SU-DHL-6 (cell line): Measurements from ENCODE around the gene GALNT12.

Experiments used
- H2AFZ ChIP-seq: fragments of 200-600 bp; sonication (generic); 2 replicates; pipeline ENCODE4 v1.6.1; 2014; ENCODE audit warnings: low read depth, mild to moderate bottlenecking, moderate library complexity, mixed read lengths, antibody characterized with exemption, low read length; ENCODE audit not compliant: severe bottlenecking
- H3F3A ChIP-seq: fragments of 200-600 bp; shearing (Covaris generic); 2 replicates; pipeline ENCODE4 v1.6.0; 2016; ENCODE audit warnings: antibody characterized with exemption, mild to moderate bottlenecking; ENCODE audit not compliant: insufficient read depth
- H3K27ac ChIP-seq: fragments of 200-600 bp; sonication (generic); 2 replicates; pipeline ENCODE4 v1.5.1; 2016; ENCODE audit warnings: low read depth, mild to moderate bottlenecking, low read length, moderate library complexity, mixed read lengths
- H3K27me3 ChIP-seq: fragments of 200-600 bp; sonication (generic), shearing (Covaris generic); 2 replicates; pipeline ENCODE4 v1.6.0; 2014; ENCODE audit warnings: mild to moderate bottlenecking, low read length
- H3K36me3 ChIP-seq: fragments of 200-600 bp; sonication (generic); 2 replicates; pipeline ENCODE4 v1.6.1; 2014; ENCODE audit warnings: mild to moderate bottlenecking, low read length, mixed read lengths
- H3K4me2 ChIP-seq: fragments of 300-600, 200-600 bp; shearing (Covaris generic), sonication (generic); 2 replicates; pipeline ENCODE4 v1.6.0; 2014; ENCODE audit warnings: low read length, low read depth, mild to moderate bottlenecking; ENCODE audit not compliant: poor library complexity, severe bottlenecking
- H3K4me3 ChIP-seq: fragments of 200-600 bp; sonication (generic); 2 replicates; pipeline ENCODE4 v1.5.1; 2014; ENCODE audit warnings: antibody characterized with exemption, low read length, mild to moderate bottlenecking, mixed read lengths; ENCODE audit not compliant: insufficient read depth, poor library complexity, severe bottlenecking
- H3K79me2 ChIP-seq: fragments of 200-600 bp; sonication (generic); 2 replicates; pipeline ENCODE4 v1.6.1; 2014; ENCODE audit warnings: mild to moderate bottlenecking, low read length, moderate library complexity; ENCODE audit not compliant: insufficient read depth
- H3K9ac ChIP-seq: fragments of 200-600 bp; sonication (generic); 2 replicates; pipeline ENCODE4 v1.7.0; 2014; ENCODE audit warnings: mild to moderate bottlenecking, low read length
- H3K9me2 ChIP-seq: fragments of 200-600 bp; sonication (generic); replicated peaks from 2 replicates; pipeline ENCODE4 v1.6.1; 2014; ENCODE audit warnings: low read length; ENCODE audit not compliant: insufficient read depth
- H3K9me3 ChIP-seq: fragments of 200-600 bp; sonication (generic); 2 replicates; pipeline ENCODE4 v1.6.1; 2014; ENCODE audit warnings: low read length, mixed read lengths; ENCODE audit not compliant: insufficient read depth
- H4K20me1 ChIP-seq: fragments of 200-600 bp; sonication (generic); 2 replicates; pipeline ENCODE4 v1.6.1; 2014; ENCODE audit warnings: low read depth, mild to moderate bottlenecking, antibody characterized with exemption, low read length, moderate library complexity, mixed read lengths
- CTCF ChIP-seq: fragments of 200-600 bp; sonication (generic); IDR thresholded peaks from one replicate; pipeline ENCODE4 v1.5.1; 2017; ENCODE audit warnings: antibody characterized with exemption, mild to moderate bottlenecking, low read length, moderate library complexity; ENCODE audit not compliant: insufficient read depth, poor library complexity, severe bottlenecking
- EZH2phosphoT487 ChIP-seq: fragments of 200-600 bp; sonication (generic), shearing (Covaris generic); conservative IDR thresholded peaks from 2 replicates; pipeline ENCODE4 v1.6.1; 2018; ENCODE audit warnings: mild to moderate bottlenecking, antibody characterized with exemption, low read length, moderate library complexity, mixed read lengths

GALNT12 gene

GRCh38 chr9:98879094-98879962 is 71.9 kb downstream of the GALNT12 start:
- H2AFZ ChIP-seq, result no peak overlapping the region
- no peaks in the 10 kb centered on the region for H3K36me3 ChIP-seq
- no peaks in the 10 kb centered on the region for H4K20me1 ChIP-seq
- no peaks in the 10 kb centered on the region for H3K9me2 ChIP-seq
- no peak overlapping the region for H3K4me2 ChIP-seq
- no peak overlapping the region for H3K9ac ChIP-seq
- H3K27me3 ChIP-seq, result no peaks in the 10 kb centered on the region
- no peaks in the 10 kb centered on the region for H3K79me2 ChIP-seq
- H3K9me3 ChIP-seq, result no peaks in the 10 kb centered on the region
- TF ChIP-seq CTCF (no peak), EZH2phosphoT487 (no peak)
- no peak overlapping the region for H3K27ac ChIP-seq
- no peaks in the 10 kb centered on the region for H3F3A ChIP-seq
- H3K4me3 ChIP-seq, result no peak overlapping the region

- Histone ChIP-seq H3K36me3 (no peaks in the 10 kb centered on the region), H3K9me3 (no peaks in the 10 kb centered on the region), H3K79me2 (no peaks in the 10 kb centered on the region), H2AFZ (no peak overlapping the region), H3F3A (no peaks in the 10 kb centered on the region), H4K20me1 (no peaks in the 10 kb centered on the region), H3K4me3 (no peak overlapping the region), H3K9me2 (no peaks in the 10 kb centered on the region), H3K27me3 (no peaks in the 10 kb centered on the region), H3K27ac (no peak overlapping the region), H3K4me2 (no peak overlapping the region), H3K9ac (no peak overlapping the region)
- TF ChIP-seq CTCF (no peak), EZH2phosphoT487 (no peak)
Observed at GRCh38 chr9:98879963-98880310, 72.5 kb downstream of the GALNT12 start.

- Histone ChIP-seq H3K36me3 (no peaks in the 10 kb centered on the region), H4K20me1 (no peaks in the 10 kb centered on the region), H2AFZ (no peak overlapping the region), H3K4me2 (no peak overlapping the region), H3K27ac (no peak overlapping the region), H3F3A (no peaks in the 10 kb centered on the region), H3K4me3 (no peak overlapping the region), H3K27me3 (no peaks in the 10 kb centered on the region), H3K79me2 (no peaks in the 10 kb centered on the region), H3K9me3 (no peaks in the 10 kb centered on the region), H3K9me2 (no peaks in the 10 kb centered on the region), H3K9ac (no peak overlapping the region)
- no peak for TF ChIP-seq EZH2phosphoT487
- TF ChIP-seq CTCF, result no peak
Observed at GRCh38 chr9:98880311-98881015, 73.0 kb downstream of the GALNT12 start.
